Stimulated activated CD8-positive, alpha-beta memory T cell treated with anti-CD3 and anti-CD28 coated beads, Interleukin-15, amount 100 ng/mL, for 48 hours (primary cell): ENCODE results near the gene SMTN.
"Not testable (repeated sequence)": the region's sequence is repeated elsewhere in the genome, so short reads cannot be mapped to it uniquely, and the experiment has no call there.

ENCODE experiments used
- DNase-seq, 2 donors: peaks; one replicate each; pipeline ENCODE4 v3.0.0-alpha.2; 2020; ENCODE audit warnings: low read depth in 2 of 2

Gene SMTN

GRCh38 chr22:31104869-31105268 lies 23.8 kb downstream of the SMTN start:
- DNase-seq: no peak

GRCh38 chr22:31105282-31105929 lies 24.3 kb downstream of the SMTN start:
- no peak for DNase-seq

- DNase-seq: no peak
Observed at GRCh38 chr22:31106001-31106571, 25.0 kb downstream of the SMTN start.

- DNase-seq: no peak
Observed at GRCh38 chr22:31106731-31107177, 25.6 kb downstream of the SMTN start.

- peak; percentile 84 to 87 for DNase-seq
Observed at GRCh38 chr22:31107178-31107893, 26.2 kb downstream of the SMTN start, which contains the start of gene SELENOM. Gene SELENOM, minus strand, starts transcription at chr22:31107568. Its CDS starts 63 bp downstream, at chr22:31107505.

GRCh38 chr22:31107894-31108218 lies 26.7 kb downstream of the SMTN start:
- no peak for DNase-seq

- not testable (repeated sequence) for DNase-seq
Observed at GRCh38 chr22:31112547-31113091, 31.5 kb downstream of the SMTN start.

GRCh38 chr22:31118046-31118820 lies 37.1 kb downstream of the SMTN start:
- DNase-seq: no peak

GRCh38 chr22:31119026-31119717 lies 38.1 kb downstream of the SMTN start:
- no peak for DNase-seq

- DNase-seq: no peak
Observed at GRCh38 chr22:31120230-31120629, 39.1 kb downstream of the SMTN start.

- no peak for DNase-seq
Observed at GRCh38 chr22:31120642-31121041, 39.5 kb downstream of the SMTN start.

GRCh38 chr22:31121403-31121802 lies 40.3 kb downstream of the SMTN start:
- no peak for DNase-seq

GRCh38 chr22:31122196-31122531 lies 41.0 kb downstream of the SMTN start:
- DNase-seq: no peak

- DNase-seq: no peak
Observed at GRCh38 chr22:31122532-31123291, 41.6 kb downstream of the SMTN start, which contains the start of gene INPP5J. Gene INPP5J, plus strand, starts transcription at chr22:31122966. Its CDS starts 49 bp downstream, at chr22:31123015.

- no peak for DNase-seq
Observed at GRCh38 chr22:31123292-31123602, 42.1 kb downstream of the SMTN start.

- DNase-seq: no peak
Observed at GRCh38 chr22:31124290-31124689, 43.2 kb downstream of the SMTN start.

- no peak for DNase-seq
Observed at GRCh38 chr22:31124811-31125465, 43.8 kb downstream of the SMTN start.

- DNase-seq: no peak
Observed at GRCh38 chr22:31125521-31126117, 44.5 kb downstream of the SMTN start.

- no peak for DNase-seq
Observed at GRCh38 chr22:31126128-31126868, 45.2 kb downstream of the SMTN start.
